Measurements from ENCODE around the gene FRMD4A. TPM values are rescaled to one million over a fixed set of nuclear protein-coding genes. Genes with fewer than 3 reads are reported as not detected.

FRMD4A gene
- total RNA-seq, 4 donors from 2014 or later = 27.5 to 40.4 (median 33.0) TPM

GRCh38 chr10:13950543-13950939, 380.2 kb downstream of the FRMD4A start:
- 79 to 82% methylated on average over 4 of the region's 4 CpGs for WGBS, 2 donors
- no peak for DNase-seq (ENCODE audit: low spot score in 2 of 2)
- TF ChIP-seq POLR2A (IDR thresholded peaks at IDR 0.05) (no peak), CTCF (IDR thresholded peaks at IDR 0.05) (no peak)
- intact Hi-C loops (cut with DNase I; ENCODE audit: low total_unique reads) = no loop called here
- no peak overlapping the region for H3K4me3 ChIP-seq (ENCODE audit: low read depth, poor library complexity, severe bottlenecking)

GRCh38 chr10:13949844-13950542, 380.7 kb downstream of the FRMD4A start:
- no peak for TF ChIP-seq POLR2A (IDR thresholded peaks at IDR 0.05)
- WGBS, 2 donors = 52 to 64% methylated on average over 3 of the region's 3 CpGs
- intact Hi-C loops (cut with DNase I; ENCODE audit: low total_unique reads) = no loop called here
- no peak overlapping the region for H3K4me3 ChIP-seq (ENCODE audit: low read depth, poor library complexity, severe bottlenecking)
- peak in 1 of 2 donors; percentile 5 for DNase-seq (ENCODE audit: low spot score in 2 of 2)

GRCh38 chr10:13946209-13946460, 384.6 kb downstream of the FRMD4A start:
- intact Hi-C loops (cut with DNase I; ENCODE audit: low total_unique reads) = no loop called here
- 66 to 74% methylated on average over 5 of the region's 5 CpGs for WGBS, 2 donors
- H3K4me3 ChIP-seq (ENCODE audit: low read depth, poor library complexity, severe bottlenecking) = no peak overlapping the region
- DNase-seq (ENCODE audit: low spot score in 2 of 2) = no peak
- TF ChIP-seq POLR2A (IDR thresholded peaks at IDR 0.05) (no peak), CTCF (IDR thresholded peaks at IDR 0.05) (no peak)

- TF ChIP-seq POLR2A (IDR thresholded peaks at IDR 0.05) = no peak
- TF ChIP-seq CTCF (IDR thresholded peaks at IDR 0.05) = no peak
- no peak for DNase-seq (ENCODE audit: low spot score in 2 of 2)
- H3K4me3 ChIP-seq (ENCODE audit: low read depth, poor library complexity, severe bottlenecking) = no peak overlapping the region
- intact Hi-C loops (cut with DNase I; ENCODE audit: low total_unique reads) = no loop called here
- WGBS, 2 donors = 54 to 61% methylated on average over 8 of the region's 8 CpGs
These were observed 385.1 kb downstream of the FRMD4A start for GRCh38 chr10:13945390-13946208.

- TF ChIP-seq POLR2A (IDR thresholded peaks at IDR 0.05) (no peak), CTCF (IDR thresholded peaks at IDR 0.05) (no peak)
- no peak overlapping the region for H3K4me3 ChIP-seq (ENCODE audit: low read depth, poor library complexity, severe bottlenecking)
- no peak for DNase-seq (ENCODE audit: low spot score in 2 of 2)
- intact Hi-C loops (cut with DNase I; ENCODE audit: low total_unique reads) = no loop called here
- 72 to 80% methylated on average over 5 of the region's 5 CpGs for WGBS, 2 donors
These were observed 385.9 kb downstream of the FRMD4A start for GRCh38 chr10:13944823-13945222.

GRCh38 chr10:13943735-13944398, 386.9 kb downstream of the FRMD4A start:
- WGBS, 2 donors = 82 to 86% methylated on average over 8 of the region's 8 CpGs
- intact Hi-C loops (cut with DNase I; ENCODE audit: low total_unique reads) = no loop called here
- no peak for TF ChIP-seq POLR2A (IDR thresholded peaks at IDR 0.05)
- no peak for TF ChIP-seq CTCF (IDR thresholded peaks at IDR 0.05)
- no peak for DNase-seq (ENCODE audit: low spot score in 2 of 2)
- H3K4me3 ChIP-seq (ENCODE audit: low read depth, poor library complexity, severe bottlenecking) = no peak overlapping the region
